CD14-positive monocyte (primary cell): ENCODE measurements around the gene MRTFB. TPM values are rescaled to one million over a fixed set of nuclear protein-coding genes. Genes with fewer than 3 reads are reported as not detected.

Experiments used
- DNase-seq, 3 donors: peaks; one replicate each; pipeline ENCODE4 v3.0.0-alpha.2; 2011 to 2022
- H2AFZ ChIP-seq: 2 replicates; pipeline ENCODE4 v1.6.0; 2012; ENCODE audit warnings: mild to moderate bottlenecking, low read depth, low read length, inconsistent platforms; ENCODE audit not compliant: insufficient read depth, poor library complexity, severe bottlenecking
- H3K27ac ChIP-seq, 2 donors: 1 replicate in 1 of 2; 2 replicates in 1 of 2; pipeline ENCODE4 v1.5.1; 2012 to 2013; ENCODE audit warnings: low read length in 2 of 2, control low read depth in 1 of 2, inconsistent platforms in 1 of 2, low read depth in 1 of 2, mild to moderate bottlenecking in 1 of 2
- H3K27me3 ChIP-seq, 2 donors: one replicate each; pipeline versions ENCODE4 v1.6.0 to v1.6.1; 2011 to 2013; ENCODE audit warnings: low read length in 2 of 2; ENCODE audit not compliant: control insufficient read depth in 2 of 2, insufficient read depth in 2 of 2
- H3K36me3 ChIP-seq, 2 donors: replicated peaks in 1 of 2; 1 replicate in 1 of 2; 2 replicates in 1 of 2; pipeline versions ENCODE4 v1.5.1 to v1.6.1; 2012 to 2013; ENCODE audit warnings: low read length in 2 of 2, control low read depth in 1 of 2, inconsistent platforms in 1 of 2, mild to moderate bottlenecking in 1 of 2; ENCODE audit not compliant: insufficient read depth in 2 of 2, control insufficient read depth in 1 of 2
- H3K4me1 ChIP-seq, 2 donors: 1 replicate in 1 of 2; 2 replicates in 1 of 2; pipeline versions ENCODE4 v1.5.1 to v1.6.1; 2012 to 2013; ENCODE audit warnings: low read length in 2 of 2, control low read depth in 1 of 2, inconsistent platforms in 1 of 2, mild to moderate bottlenecking in 1 of 2, moderate library complexity in 1 of 2; ENCODE audit not compliant: insufficient read depth in 2 of 2, control insufficient read depth in 1 of 2
- H3K4me2 ChIP-seq: replicated peaks from 2 replicates; pipeline ENCODE3; 2012; ENCODE audit warnings: low read length, moderate library complexity, mild to moderate bottlenecking; ENCODE audit not compliant: poor library complexity, severe bottlenecking; ENCODE audit errors: extremely low read depth
- H3K4me3 ChIP-seq, 3 experiments: fragments of 200-600 bp in 1 of 3; sonication (generic) in 1 of 3; replicated peaks in 1 of 3; 1 replicate in 2 of 3; 2 replicates in 1 of 3; pipeline ENCODE4 v1.5.1; 2011 to 2013; ENCODE audit warnings: low read length in 3 of 3, mild to moderate bottlenecking in 3 of 3, control low read depth in 2 of 3, low read depth in 2 of 3, inconsistent platforms in 1 of 3, moderate library complexity in 1 of 3
- H3K79me2 ChIP-seq: 2 replicates; pipeline ENCODE4 v1.6.0; 2012; ENCODE audit warnings: mild to moderate bottlenecking, control low read depth, inconsistent platforms, low read length, moderate library complexity; ENCODE audit not compliant: insufficient read depth
- H3K9ac ChIP-seq: 2 replicates; pipeline ENCODE4 v1.6.0; 2017; ENCODE audit warnings: low read length, mild to moderate bottlenecking; ENCODE audit not compliant: insufficient read depth, poor library complexity, severe bottlenecking
- H3K9me3 ChIP-seq, 2 donors: replicated peaks in 1 of 2; 1 replicate in 1 of 2; 2 replicates in 1 of 2; pipeline versions ENCODE4 v1.5.1 to v1.6.1; 2012 to 2013; ENCODE audit warnings: low read length in 2 of 2, control low read depth in 1 of 2; ENCODE audit not compliant: control insufficient read depth in 1 of 2, insufficient read depth in 1 of 2
- H4K20me1 ChIP-seq: 2 replicates; pipeline ENCODE4 v1.6.0; 2012; ENCODE audit warnings: mild to moderate bottlenecking, low read length, control low read depth, moderate library complexity; ENCODE audit not compliant: insufficient read depth
- H3K27ac Mint-ChIP-seq, 7 donors: one replicate each; pipeline ENCODE4 v1.8.0; 2020; ENCODE audit warnings: mild to moderate bottlenecking in 7 of 7, mixed read lengths in 7 of 7, moderate library complexity in 6 of 7, inconsistent platforms in 2 of 7
- H3K27me3 Mint-ChIP-seq, 3 donors: one replicate each; pipeline ENCODE4 v1.8.0; 2021 to 2022; ENCODE audit warnings: low read depth in 3 of 3, mild to moderate bottlenecking in 3 of 3, mixed read lengths in 3 of 3, moderate library complexity in 3 of 3, inconsistent platforms in 1 of 3
- H3K36me3 Mint-ChIP-seq, 2 donors: one replicate each; pipeline ENCODE4 v1.8.0; 2020; ENCODE audit warnings: mixed read lengths in 2 of 2, inconsistent platforms in 1 of 2, mild to moderate bottlenecking in 1 of 2
- H3K4me1 Mint-ChIP-seq: one replicate; pipeline ENCODE4 v1.8.0; 2020; ENCODE audit warnings: mild to moderate bottlenecking, mixed read lengths
- H3K4me3 Mint-ChIP-seq, 2 donors: one replicate each; pipeline ENCODE4 v1.8.0; 2020; ENCODE audit warnings: mild to moderate bottlenecking in 2 of 2, mixed read lengths in 2 of 2, moderate library complexity in 1 of 2
- H3K9me3 Mint-ChIP-seq, 7 donors: one replicate each; pipeline ENCODE4 v1.8.0; 2020 to 2022; ENCODE audit warnings: mixed read lengths in 7 of 7, mild to moderate bottlenecking in 6 of 7, moderate library complexity in 6 of 7, inconsistent platforms in 2 of 7
- CTCF ChIP-seq: fragments of 200-600 bp; IDR thresholded peaks from one replicate; pipeline ENCODE4 v1.8.0; 2022; ENCODE audit warnings: antibody characterized with exemption, mild to moderate bottlenecking
- WGBS: methylation state at CpG from one replicate; pipeline ENCODE4 v1.1.5; 2013; ENCODE audit warnings: missing lambda C conversion rate; ENCODE audit not compliant: insufficient coverage; 5-methylcytosine and 5-hydroxymethylcytosine counted together
- intact Hi-C, 2 donors: fragments of 100-400 bp; cut with micrococcal nuclease; formaldehyde crosslinking; loops; one replicate each; pipeline versions ENCODE4 v1.15.0 to v1.15.1; 2023
- polyA plus RNA-seq, 3 donors: library from polyadenylated mRNA; depleted of rRNA in 1 of 3; unstranded in 2 of 3; stranded (reverse) in 1 of 3; fragments of 300-500 nt in 2 of 3; fragments of >200 nt in 1 of 3; fragmentation: Illumina TruSeq in 2 of 3; gene quantifications; 1 replicate in 2 of 3; 2 replicates in 1 of 3; pipeline ENCODE4 v1.2.3, GENCODE V29; 2012 to 2021

The MRTFB gene
- polyA plus RNA-seq, 3 donors, result 0.69 to 1.4 (median 0.87) TPM

- H3K27ac ChIP-seq, result no peak overlapping the region
- intact Hi-C loops, result no loop called here
- peaks cover 25 to 35% of the 10 kb centered on the region in 2 donors for H3K4me1 ChIP-seq
- no peaks in the 10 kb centered on the region for H3K9me3 ChIP-seq
- Mint-ChIP-seq H3K36me3 (no peaks in the 10 kb centered on the region), H3K9me3 (peaks cover 0 to 1% (median 0%) of the 10 kb centered on the region in 7 donors), H3K27ac (no peak overlapping the region), H3K27me3 (peaks cover 0 to 2% (median 0%) of the 10 kb centered on the region in 3 donors), H3K4me1 (peaks cover 37% of the 10 kb centered on the region), H3K4me3 (no peak overlapping the region)
- no peaks in the 10 kb centered on the region for H3K79me2 ChIP-seq
- WGBS, result 92% methylated on average over 2 of the region's 5 CpGs
- H4K20me1 ChIP-seq, result no peaks in the 10 kb centered on the region
- TF ChIP-seq CTCF, result no peak
- H2AFZ ChIP-seq, result no peak overlapping the region
- no peak overlapping the region for H3K4me3 ChIP-seq
- no peak overlapping the region for H3K9ac ChIP-seq
- no peak for DNase-seq
- H3K4me2 ChIP-seq, result no peak overlapping the region
- no peaks in the 10 kb centered on the region for H3K36me3 ChIP-seq
- H3K27me3 ChIP-seq, result no peaks in the 10 kb centered on the region
Measured at GRCh38 chr16:14194721-14195120, 123.6 kb downstream of the MRTFB start.

- no peak for TF ChIP-seq CTCF
- Histone ChIP-seq H3K4me1 (peaks cover 25 to 35% of the 10 kb centered on the region in 2 donors), H3K9ac (no peak overlapping the region), H3K9me3 (no peaks in the 10 kb centered on the region), H3K27me3 (no peaks in the 10 kb centered on the region), H2AFZ (no peak overlapping the region), H4K20me1 (no peaks in the 10 kb centered on the region), H3K79me2 (no peaks in the 10 kb centered on the region), H3K27ac (peak overlapping the region in 1 of 2 donors; percentile 37), H3K36me3 (no peaks in the 10 kb centered on the region), H3K4me3 (no peak overlapping the region), H3K4me2 (no peak overlapping the region)
- no CpG with 5 or more reads among the region's 2 CpGs for WGBS
- Mint-ChIP-seq H3K36me3 (no peaks in the 10 kb centered on the region), H3K27ac (no peak overlapping the region), H3K4me1 (peaks cover 37% of the 10 kb centered on the region), H3K4me3 (no peak overlapping the region), H3K27me3 (peaks cover 0 to 2% (median 0%) of the 10 kb centered on the region in 3 donors), H3K9me3 (peaks cover 0 to 1% (median 0%) of the 10 kb centered on the region in 7 donors)
- intact Hi-C loops, result no loop called here
- DNase-seq, result no peak
Measured at GRCh38 chr16:14196011-14196410, 124.9 kb downstream of the MRTFB start.
